ENCODE data around the gene RFTN1. TPM values are rescaled to one million over a fixed set of nuclear protein-coding genes. Genes with fewer than 3 reads are reported as not detected.

Gene RFTN1
- total and polyA plus RNA-seq, 10 of the 15 experiments (the other 5 are each of a cell fraction or from before 2014, with no cell fraction given): 20.6 to 213 (median 147) TPM

DNA sequence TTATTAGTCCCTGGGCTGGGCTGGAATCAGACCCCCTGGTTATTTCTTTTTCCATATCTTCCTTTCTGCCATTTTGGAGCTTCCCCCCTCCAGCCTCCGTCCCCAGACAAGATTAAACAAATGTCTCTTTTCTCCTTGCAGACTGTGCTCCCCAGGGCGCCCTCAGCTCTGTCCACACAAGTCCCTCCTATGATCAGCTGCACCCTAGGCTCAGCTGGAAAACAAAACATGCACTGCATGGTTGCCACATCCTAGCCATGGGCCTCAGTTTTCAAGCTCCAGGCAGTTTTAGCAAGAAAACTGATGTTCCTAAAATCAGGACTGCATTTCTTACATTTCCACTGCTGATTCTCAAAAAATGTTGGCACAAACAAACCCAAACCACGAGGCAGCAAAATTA is 23.5 kb upstream of the RFTN1 start:
- POLR2A ChIA-PET: interaction anchor here (1.6 kb wide), 1 partner anchor 11 kb away, joined by 7 read pairs; no protein-coding TSS in a partner anchor
- Histone ChIP-seq H3K36me3 (ENCODE audit: control insufficient read depth in 2 of 2, insufficient read depth in 2 of 2, low read length in 1 of 2) (no peaks in the 10 kb centered on the region), H4K20me1 (ENCODE audit: control insufficient read depth, insufficient read depth) (no peaks in the 10 kb centered on the region), H3K9me3 (replicated peaks; ENCODE audit: control insufficient read depth, insufficient read depth, low read length) (no peaks in the 10 kb centered on the region), H3K4me2 (ENCODE audit: control insufficient read depth, insufficient read depth) (no peak overlapping the region), H3K9ac (ENCODE audit: control insufficient read depth, insufficient read depth, low read length) (no peak overlapping the region), H2AFZ (ENCODE audit: control insufficient read depth, low read depth, low read length) (no peak overlapping the region), H3K27me3 (replicated peaks in 1 of 2; ENCODE audit: control insufficient read depth in 2 of 2, insufficient read depth in 2 of 2, low read length in 1 of 2) (no peaks in the 10 kb centered on the region), H3K4me1 (ENCODE audit: control insufficient read depth, insufficient read depth, low read length) (no peaks in the 10 kb centered on the region), H3K27ac (ENCODE audit: control insufficient read depth, insufficient read depth) (no peak overlapping the region), H3K4me3 (no peak overlapping the region), H3K79me2 (ENCODE audit: control insufficient read depth, insufficient read depth, low read length) (no peaks in the 10 kb centered on the region)
- WGBS (ENCODE audit: insufficient coverage, insufficient replicate concordance, low lambda C conversion rate, missing lambda C conversion rate): 43% methylated on average over 3 of the region's 3 CpGs
- no TSS peak for BruUV-seq (replicated peaks)
- FAIRE-seq (no peak), DNase-seq (ENCODE audit: low read depth, low spot score) (no peak), ATAC-seq (no peak)
- RAD21 ChIA-PET (ENCODE audit: unreplicated experiment): interaction anchor here (3.3 kb wide), 1 partner anchor 21 kb away, joined by 8 read pairs; no protein-coding TSS in a partner anchor
- SMC1A ChIA-PET (ENCODE audit: uncharacterized antibody, unreplicated experiment): interaction anchor here (0.7 to 3.2 kb wide), 10 partner anchors 10 to 170 kb away, joined by 3 to 12 read pairs (median 6); no protein-coding TSS in a partner anchor
- in situ Hi-C loops (cut with MboI) (no loop called here), intact Hi-C loops (cut with micrococcal nuclease; ENCODE audit: unreplicated experiment) (no loop called here)
- CTCF ChIA-PET: interaction anchor here (0.9 to 3.0 kb wide), 5 partner anchors 8 to 269 kb away, joined by 3 to 11 read pairs (median 4); no protein-coding TSS in a partner anchor
- TF ChIP-seq TBL1XR1 (IDR thresholded peaks at IDR 0.05; ENCODE audit: low read depth, low read length): no peak
- TF ChIP-seq EP300 (IDR thresholded peaks at IDR 0.05; ENCODE audit: borderline replicate concordance in 1 of 2, control insufficient read depth in 1 of 2, low read depth in 2 of 2, low read length in 2 of 2): no peak
- no peak for TF ChIP-seq BMI1 (IDR thresholded peaks at IDR 0.05; ENCODE audit: borderline replicate concordance)
- TF ChIP-seq CREM (IDR thresholded peaks at IDR 0.05; ENCODE audit: low read depth): no peak
- TF ChIP-seq NFIC (IDR thresholded peaks at IDR 0.05; ENCODE audit: low read depth, low read length): no peak
- TF ChIP-seq, protein P1, sequence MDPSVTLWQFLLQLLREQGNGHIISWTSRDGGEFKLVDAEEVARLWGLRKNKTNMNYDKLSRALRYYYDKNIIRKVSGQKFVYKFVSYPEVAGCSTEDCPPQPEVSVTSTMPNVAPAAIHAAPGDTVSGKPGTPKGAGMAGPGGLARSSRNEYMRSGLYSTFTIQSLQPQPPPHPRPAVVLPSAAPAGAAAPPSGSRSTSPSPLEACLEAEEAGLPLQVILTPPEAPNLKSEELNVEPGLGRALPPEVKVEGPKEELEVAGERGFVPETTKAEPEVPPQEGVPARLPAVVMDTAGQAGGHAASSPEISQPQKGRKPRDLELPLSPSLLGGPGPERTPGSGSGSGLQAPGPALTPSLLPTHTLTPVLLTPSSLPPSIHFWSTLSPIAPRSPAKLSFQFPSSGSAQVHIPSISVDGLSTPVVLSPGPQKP (IDR thresholded peaks at IDR 0.05; ENCODE audit: low read depth, low read length): no peak
- TF ChIP-seq POU2F2 (IDR thresholded peaks at IDR 0.05; ENCODE audit: borderline replicate concordance, low read depth, low read length): no peak
- no peak for TF ChIP-seq WRNIP1 (IDR thresholded peaks at IDR 0.05; ENCODE audit: borderline replicate concordance, low read depth, low read length)
- no peak for TF ChIP-seq NFYA (IDR thresholded peaks at IDR 0.05; ENCODE audit: borderline replicate concordance, low read depth, low read length)
- TF ChIP-seq, protein P2, sequence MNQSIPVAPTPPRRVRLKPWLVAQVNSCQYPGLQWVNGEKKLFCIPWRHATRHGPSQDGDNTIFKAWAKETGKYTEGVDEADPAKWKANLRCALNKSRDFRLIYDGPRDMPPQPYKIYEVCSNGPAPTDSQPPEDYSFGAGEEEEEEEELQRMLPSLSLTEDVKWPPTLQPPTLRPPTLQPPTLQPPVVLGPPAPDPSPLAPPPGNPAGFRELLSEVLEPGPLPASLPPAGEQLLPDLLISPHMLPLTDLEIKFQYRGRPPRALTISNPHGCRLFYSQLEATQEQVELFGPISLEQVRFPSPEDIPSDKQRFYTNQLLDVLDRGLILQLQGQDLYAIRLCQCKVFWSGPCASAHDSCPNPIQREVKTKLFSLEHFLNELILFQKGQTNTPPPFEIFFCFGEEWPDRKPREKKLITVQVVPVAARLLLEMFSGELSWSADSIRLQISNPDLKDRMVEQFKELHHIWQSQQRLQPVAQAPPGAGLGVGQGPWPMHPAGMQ (IDR thresholded peaks at IDR 0.05; ENCODE audit: borderline replicate concordance): no peak
